ENCODE data around the gene METTL17. TPM values are rescaled to one million over a fixed set of nuclear protein-coding genes. Genes with fewer than 3 reads are reported as not detected.

Gene METTL17
- total RNA-seq, 1 experiment from 2014 or later = 95.4 TPM

DNA sequence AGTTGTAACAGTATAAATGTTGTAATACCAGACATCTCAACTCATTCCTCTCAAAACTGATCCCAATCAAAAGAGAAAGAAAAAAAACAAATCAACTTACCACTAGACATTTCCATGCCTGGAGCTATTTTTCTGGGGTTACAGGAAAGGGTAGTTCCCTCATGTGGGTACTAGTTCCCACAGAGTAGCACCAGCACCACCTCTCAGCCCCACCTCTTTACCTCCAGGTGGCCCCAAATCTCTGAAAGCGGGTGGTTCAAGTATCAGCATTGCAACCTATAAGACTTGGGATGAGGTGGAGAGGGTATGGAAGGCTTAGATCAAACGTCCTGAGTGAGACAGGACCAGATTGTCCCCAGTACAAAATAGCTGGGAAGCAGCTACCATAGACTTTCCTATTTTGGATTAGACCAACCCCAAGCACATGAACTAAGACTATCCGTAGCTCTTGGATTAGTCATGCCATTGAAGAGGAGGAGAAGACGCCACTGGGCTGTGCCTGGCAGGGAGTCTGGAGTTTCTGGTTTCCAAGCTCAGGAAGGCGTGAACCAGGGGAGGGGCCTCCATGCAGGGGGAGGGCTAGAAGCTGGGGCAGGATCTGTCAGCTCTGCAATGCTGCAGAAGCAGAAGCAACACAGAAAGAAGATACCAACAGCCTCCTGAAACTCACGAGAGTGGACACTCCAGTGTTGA is 9.0 kb downstream of the METTL17 start, which contains the start of gene SLC39A2:
TSS of gene SLC39A2 (plus strand) at position 620 of the 693 bp plus-strand sequence. CDS start 154 bp downstream, outside the sequence.
- intact Hi-C loops (cut with micrococcal nuclease; ENCODE audit: unreplicated experiment) = no loop called here
- TF ChIP-seq, protein P1, sequence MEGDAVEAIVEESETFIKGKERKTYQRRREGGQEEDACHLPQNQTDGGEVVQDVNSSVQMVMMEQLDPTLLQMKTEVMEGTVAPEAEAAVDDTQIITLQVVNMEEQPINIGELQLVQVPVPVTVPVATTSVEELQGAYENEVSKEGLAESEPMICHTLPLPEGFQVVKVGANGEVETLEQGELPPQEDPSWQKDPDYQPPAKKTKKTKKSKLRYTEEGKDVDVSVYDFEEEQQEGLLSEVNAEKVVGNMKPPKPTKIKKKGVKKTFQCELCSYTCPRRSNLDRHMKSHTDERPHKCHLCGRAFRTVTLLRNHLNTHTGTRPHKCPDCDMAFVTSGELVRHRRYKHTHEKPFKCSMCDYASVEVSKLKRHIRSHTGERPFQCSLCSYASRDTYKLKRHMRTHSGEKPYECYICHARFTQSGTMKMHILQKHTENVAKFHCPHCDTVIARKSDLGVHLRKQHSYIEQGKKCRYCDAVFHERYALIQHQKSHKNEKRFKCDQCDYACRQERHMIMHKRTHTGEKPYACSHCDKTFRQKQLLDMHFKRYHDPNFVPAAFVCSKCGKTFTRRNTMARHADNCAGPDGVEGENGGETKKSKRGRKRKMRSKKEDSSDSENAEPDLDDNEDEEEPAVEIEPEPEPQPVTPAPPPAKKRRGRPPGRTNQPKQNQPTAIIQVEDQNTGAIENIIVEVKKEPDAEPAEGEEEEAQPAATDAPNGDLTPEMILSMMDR (conservative IDR thresholded peaks at IDR 0.05; ENCODE audit: low read depth, low read length) = no peak
- no peak for TF ChIP-seq EZH2 (IDR thresholded peaks at IDR 0.05; ENCODE audit: borderline replicate concordance, low read depth, low read length, poor library complexity, severe bottlenecking)
- BruUV-seq (replicated peaks) = no TSS peak

GRCh38 chr14:20999591-20999990 is 9.8 kb downstream of the METTL17 start:
- DNase-seq (ENCODE audit: low spot score) = no peak
- Histone ChIP-seq H3K27ac (ENCODE audit: low read depth, low read length, poor library complexity, severe bottlenecking) (no peak overlapping the region), H3K4me3 (ENCODE audit: low read depth, low read length, poor library complexity, severe bottlenecking) (no peak overlapping the region), H3K9me3 (ENCODE audit: low read depth, low read length, poor library complexity, severe bottlenecking) (no peaks in the 10 kb centered on the region), H3K4me1 (ENCODE audit: insufficient read depth, low read length, poor library complexity, severe bottlenecking) (peaks cover 8% of the 10 kb centered on the region), H3K27me3 (replicated peaks; ENCODE audit: insufficient read depth, low read depth, low read length, poor library complexity) (no peaks in the 10 kb centered on the region), H3K36me3 (ENCODE audit: insufficient read depth, low read length, poor library complexity, severe bottlenecking) (peaks cover 27% of the 10 kb centered on the region)
- CTCF ChIA-PET = no interaction called here
- BruUV-seq (replicated peaks) = no TSS peak
- POLR2A ChIA-PET (ENCODE audit: low non-redundant PET) = no interaction called here
- intact Hi-C loops (cut with micrococcal nuclease; ENCODE audit: unreplicated experiment) = no loop called here
- TF ChIP-seq, protein P1 (conservative IDR thresholded peaks at IDR 0.05; ENCODE audit: low read depth, low read length) = no peak

More for the DNA sequence above, 9.0 kb downstream of the METTL17 start, which contains the start of gene SLC39A2:
- no peaks in the 10 kb centered on the region for H3K27me3 ChIP-seq (replicated peaks; ENCODE audit: insufficient read depth, low read depth, low read length, poor library complexity)
- H3K36me3 ChIP-seq (ENCODE audit: insufficient read depth, low read length, poor library complexity, severe bottlenecking) = peaks cover 35% of the 10 kb centered on the region
- no peaks in the 10 kb centered on the region for H3K9me3 ChIP-seq (ENCODE audit: low read depth, low read length, poor library complexity, severe bottlenecking)
- no peak within 1 kb of the TSS for H3K4me3 ChIP-seq (ENCODE audit: low read depth, low read length, poor library complexity, severe bottlenecking)
- POLR2A ChIA-PET (ENCODE audit: low non-redundant PET) = no interaction called here
- H3K27ac ChIP-seq (ENCODE audit: low read depth, low read length, poor library complexity, severe bottlenecking) = no peak within 1 kb of the TSS
- DNase-seq (ENCODE audit: low spot score) = peak; percentile 84
- CTCF ChIA-PET = interaction anchor here (0.6 to 0.9 kb wide), 2 partner anchors 16 to 26 kb away, joined by 3 read pairs; no protein-coding TSS in a partner anchor
- peaks cover 8% of the 10 kb centered on the region for H3K4me1 ChIP-seq (ENCODE audit: insufficient read depth, low read length, poor library complexity, severe bottlenecking)

DNA sequence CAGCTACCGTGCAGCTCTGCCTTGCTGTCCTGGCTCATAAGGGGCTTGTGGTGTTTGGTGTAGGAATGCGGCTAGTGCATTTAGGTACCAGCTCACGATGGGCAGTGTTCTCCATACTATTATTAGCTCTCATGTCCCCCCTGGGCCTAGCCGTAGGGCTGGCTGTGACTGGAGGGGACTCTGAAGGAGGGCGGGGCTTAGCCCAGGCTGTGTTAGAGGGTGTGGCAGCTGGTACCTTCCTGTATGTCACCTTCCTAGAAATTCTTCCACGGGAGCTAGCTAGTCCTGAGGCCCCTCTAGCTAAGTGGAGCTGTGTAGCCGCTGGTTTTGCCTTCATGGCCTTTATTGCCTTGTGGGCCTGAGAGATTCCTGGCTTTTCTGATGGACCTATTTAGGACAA is 11.4 kb downstream of the METTL17 start:
- no peaks in the 10 kb centered on the region for H3K27me3 ChIP-seq (replicated peaks; ENCODE audit: insufficient read depth, low read depth, low read length, poor library complexity)
- peaks cover 11% of the 10 kb centered on the region for H3K36me3 ChIP-seq (ENCODE audit: insufficient read depth, low read length, poor library complexity, severe bottlenecking)
- ChIA-PET POLR2A (ENCODE audit: low non-redundant PET) (no interaction called here), CTCF (interaction anchor here (1.0 kb wide), 1 partner anchor 14 kb away, joined by 3 read pairs; no protein-coding TSS in a partner anchor)
- BruUV-seq (replicated peaks) = no TSS peak
- peaks cover 8% of the 10 kb centered on the region for H3K4me1 ChIP-seq (ENCODE audit: insufficient read depth, low read length, poor library complexity, severe bottlenecking)
- no peak for DNase-seq (ENCODE audit: low spot score)
- H3K9me3 ChIP-seq (ENCODE audit: low read depth, low read length, poor library complexity, severe bottlenecking) = no peaks in the 10 kb centered on the region
- no peak overlapping the region for H3K27ac ChIP-seq (ENCODE audit: low read depth, low read length, poor library complexity, severe bottlenecking)
- intact Hi-C loops (cut with micrococcal nuclease; ENCODE audit: unreplicated experiment) = no loop called here
- no peak overlapping the region for H3K4me3 ChIP-seq (ENCODE audit: low read depth, low read length, poor library complexity, severe bottlenecking)
- TF ChIP-seq EZH2 (IDR thresholded peaks at IDR 0.05; ENCODE audit: borderline replicate concordance, low read depth, low read length, poor library complexity, severe bottlenecking) = no peak
- TF ChIP-seq, protein P1 (conservative IDR thresholded peaks at IDR 0.05; ENCODE audit: low read depth, low read length) = no peak
